NB4 (cell line): ENCODE results near the gene MAD1L1.

Source experiments
- CTCF ChIP-seq: IDR thresholded peaks from one replicate; pipeline ENCODE4 v1.5.1; 2012; ENCODE audit warnings: low read depth, low read length
- MAX ChIP-seq: IDR thresholded peaks from 2 replicates; pipeline ENCODE4 v1.6.1; 2011; ENCODE audit warnings: low read depth, low read length
- POLR2A ChIP-seq: IDR thresholded peaks from 2 replicates; pipeline ENCODE4 v1.6.1; 2011; ENCODE audit warnings: mild to moderate bottlenecking; ENCODE audit not compliant: insufficient read length; ENCODE audit errors: extremely low read depth

- TF ChIP-seq MAX (no peak), CTCF (no peak), POLR2A (no peak)
Observed at GRCh38 chr7:1934756-1935155, 298.0 kb downstream of the MAD1L1 start.
